A673 (cell line): ENCODE results near the gene MKS1. TPM values are rescaled to one million over a fixed set of nuclear protein-coding genes. Genes with fewer than 3 reads are reported as not detected.

ENCODE experiments used
- BruUV-seq: library from RNA; stranded (reverse); fragments of 400-500 nt; replicated peaks from 2 replicates; lab custom pipeline; 2021; lab: Mats Ljungman, UMichigan
- CTCF ChIA-PET: fragments of 300-600 bp; sonication (Branson Sonifier 250); formaldehyde crosslinking; loops from one replicate; lab custom pipeline; 2022; ENCODE audit warnings: antibody characterized with exemption; lab: Charles Lee
- POLR2A ChIA-PET: fragments of 300-600 bp; sonication (Branson Sonifier 250); formaldehyde crosslinking; loops from one replicate; lab custom pipeline; 2022; ENCODE audit warnings: antibody characterized with exemption; ENCODE audit not compliant: low non-redundant PET; lab: Charles Lee
- DNase-seq: peaks from one replicate; pipeline ENCODE4 v3.0.0-alpha.2; 2015; ENCODE audit warnings: low spot score
- H3K27ac ChIP-seq: fragments of 200-600 bp; sonication (generic); 2 replicates; pipeline ENCODE4 v1.5.1; 2016; ENCODE audit warnings: mixed run types, low read depth, mild to moderate bottlenecking, mixed read lengths, antibody characterized with exemption, low read length; ENCODE audit not compliant: poor library complexity, severe bottlenecking
- H3K27me3 ChIP-seq: fragments of 200-600 bp; sonication (generic); replicated peaks from 2 replicates; pipeline ENCODE4 v1.6.1; 2017; ENCODE audit warnings: mixed run types, low read depth, mild to moderate bottlenecking, mixed read lengths, antibody characterized with exemption, low read length; ENCODE audit not compliant: insufficient read depth, poor library complexity
- H3K36me3 ChIP-seq: fragments of 200-600 bp; sonication (generic); 2 replicates; pipeline ENCODE4 v1.6.1; 2016; ENCODE audit warnings: mixed run types, mild to moderate bottlenecking, mixed read lengths, antibody characterized with exemption, low read length; ENCODE audit not compliant: insufficient read depth, poor library complexity, severe bottlenecking
- H3K4me1 ChIP-seq: fragments of 200-600 bp; sonication (generic); 2 replicates; pipeline ENCODE4 v1.6.1; 2017; ENCODE audit warnings: mixed run types, mild to moderate bottlenecking, mixed read lengths, antibody characterized with exemption, low read length; ENCODE audit not compliant: insufficient read depth, poor library complexity, severe bottlenecking
- H3K4me3 ChIP-seq: fragments of 200-600 bp; sonication (generic); 2 replicates; pipeline ENCODE4 v1.5.1; 2016; ENCODE audit warnings: low read depth, mixed run types, mild to moderate bottlenecking, mixed read lengths, low read length; ENCODE audit not compliant: poor library complexity, severe bottlenecking
- H3K9me3 ChIP-seq: fragments of 200-600 bp; sonication (generic); 2 replicates; pipeline ENCODE4 v1.6.1; 2016; ENCODE audit warnings: mixed run types, low read depth, mild to moderate bottlenecking, mixed read lengths, antibody characterized with exemption, low read length; ENCODE audit not compliant: poor library complexity, severe bottlenecking
- EZH2 ChIP-seq: fragments of 200-600 bp; sonication (generic); IDR thresholded peaks from 2 replicates; pipeline ENCODE4 v1.6.1; 2017; ENCODE audit warnings: borderline replicate concordance, low read depth, mild to moderate bottlenecking, mixed read lengths, antibody characterized with exemption, low read length; ENCODE audit not compliant: poor library complexity, severe bottlenecking
- intact Hi-C: fragments of 100-400 bp; cut with micrococcal nuclease; formaldehyde crosslinking; loops from one replicate; pipeline ENCODE4 v1.10.0; 2022; ENCODE audit not compliant: unreplicated experiment
- total RNA-seq: library from RNA; stranded (reverse); gene quantifications from 2 replicates; pipeline ENCODE4 v1.2.3, GENCODE V29; 2021
- TF ChIP-seq, protein P1 (sequence below): fragments of 300-800, 200-600 bp; sonication (generic); conservative IDR thresholded peaks from 2 replicates; pipeline ENCODE4 v1.5.1; 2017; ENCODE audit warnings: low read depth, mild to moderate bottlenecking, antibody characterized with exemption, low read length, moderate library complexity, mixed read lengths

The MKS1 gene
- total RNA-seq, 1 experiment from 2014 or later = 28.1 TPM

DNA sequence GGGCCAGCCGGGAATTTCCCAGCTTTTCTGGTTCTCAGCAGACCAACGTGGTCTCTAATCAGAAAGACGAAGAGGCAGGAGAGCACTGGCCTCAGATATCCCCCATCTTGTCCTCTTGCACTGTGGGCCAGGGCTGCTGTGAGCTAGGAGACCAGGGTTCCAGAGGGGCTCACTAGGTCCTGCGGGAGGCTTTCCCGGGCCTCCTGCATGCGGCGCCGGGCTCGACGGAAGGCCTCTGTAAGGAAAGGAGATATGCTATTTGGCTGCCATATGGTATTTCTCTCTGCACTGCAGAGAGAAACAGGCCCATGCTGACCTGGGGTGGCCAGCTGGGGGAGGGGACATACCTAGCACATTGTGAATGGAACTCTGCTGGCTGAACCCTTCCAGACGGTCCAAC, 13.1 kb downstream of the MKS1 start:
- Histone ChIP-seq H3K27me3 (no peaks in the 10 kb centered on the region), H3K4me3 (no peak overlapping the region), H3K27ac (no peak overlapping the region), H3K36me3 (no peaks in the 10 kb centered on the region), H3K4me1 (no peaks in the 10 kb centered on the region), H3K9me3 (no peaks in the 10 kb centered on the region)
- BruUV-seq = no TSS peak
- ChIA-PET CTCF (interaction anchor here (0.6 kb wide), 1 partner anchor 256 kb away, joined by 9 read pairs; no protein-coding TSS in a partner anchor), POLR2A (no interaction called here)
- TF ChIP-seq, protein P1, sequence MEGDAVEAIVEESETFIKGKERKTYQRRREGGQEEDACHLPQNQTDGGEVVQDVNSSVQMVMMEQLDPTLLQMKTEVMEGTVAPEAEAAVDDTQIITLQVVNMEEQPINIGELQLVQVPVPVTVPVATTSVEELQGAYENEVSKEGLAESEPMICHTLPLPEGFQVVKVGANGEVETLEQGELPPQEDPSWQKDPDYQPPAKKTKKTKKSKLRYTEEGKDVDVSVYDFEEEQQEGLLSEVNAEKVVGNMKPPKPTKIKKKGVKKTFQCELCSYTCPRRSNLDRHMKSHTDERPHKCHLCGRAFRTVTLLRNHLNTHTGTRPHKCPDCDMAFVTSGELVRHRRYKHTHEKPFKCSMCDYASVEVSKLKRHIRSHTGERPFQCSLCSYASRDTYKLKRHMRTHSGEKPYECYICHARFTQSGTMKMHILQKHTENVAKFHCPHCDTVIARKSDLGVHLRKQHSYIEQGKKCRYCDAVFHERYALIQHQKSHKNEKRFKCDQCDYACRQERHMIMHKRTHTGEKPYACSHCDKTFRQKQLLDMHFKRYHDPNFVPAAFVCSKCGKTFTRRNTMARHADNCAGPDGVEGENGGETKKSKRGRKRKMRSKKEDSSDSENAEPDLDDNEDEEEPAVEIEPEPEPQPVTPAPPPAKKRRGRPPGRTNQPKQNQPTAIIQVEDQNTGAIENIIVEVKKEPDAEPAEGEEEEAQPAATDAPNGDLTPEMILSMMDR = no peak
- no peak for TF ChIP-seq EZH2
- intact Hi-C loops = no loop called here
- no peak for DNase-seq

DNA sequence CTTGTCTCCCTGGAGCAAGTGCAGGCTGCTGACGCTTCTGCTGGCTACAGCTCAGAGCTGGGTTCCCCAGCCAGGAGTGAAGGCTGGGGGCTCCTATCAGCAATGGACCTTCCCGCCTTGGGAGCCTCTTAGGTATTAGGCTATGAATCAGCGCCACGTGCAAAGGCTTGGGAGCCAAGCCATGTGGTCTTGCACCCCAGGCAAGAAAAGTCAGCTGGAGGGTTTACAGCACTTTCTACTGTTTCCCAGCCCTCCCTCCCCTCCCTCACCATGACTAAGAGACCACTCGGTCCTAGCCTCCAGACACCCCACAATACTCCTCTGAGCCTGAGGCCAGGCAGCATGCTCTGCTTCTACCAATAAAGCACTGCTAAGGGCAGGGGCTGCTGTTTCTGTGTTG, 14.3 kb downstream of the MKS1 start:
- DNase-seq = no peak
- Histone ChIP-seq H3K4me3 (no peak overlapping the region), H3K9me3 (no peaks in the 10 kb centered on the region), H3K27me3 (no peaks in the 10 kb centered on the region), H3K27ac (no peak overlapping the region), H3K36me3 (no peaks in the 10 kb centered on the region), H3K4me1 (no peaks in the 10 kb centered on the region)
- intact Hi-C loops = no loop called here
- no TSS peak for BruUV-seq
- CTCF ChIA-PET = no interaction called here
- POLR2A ChIA-PET = no interaction called here
- no peak for TF ChIP-seq EZH2
- TF ChIP-seq, protein P1 = no peak

DNA sequence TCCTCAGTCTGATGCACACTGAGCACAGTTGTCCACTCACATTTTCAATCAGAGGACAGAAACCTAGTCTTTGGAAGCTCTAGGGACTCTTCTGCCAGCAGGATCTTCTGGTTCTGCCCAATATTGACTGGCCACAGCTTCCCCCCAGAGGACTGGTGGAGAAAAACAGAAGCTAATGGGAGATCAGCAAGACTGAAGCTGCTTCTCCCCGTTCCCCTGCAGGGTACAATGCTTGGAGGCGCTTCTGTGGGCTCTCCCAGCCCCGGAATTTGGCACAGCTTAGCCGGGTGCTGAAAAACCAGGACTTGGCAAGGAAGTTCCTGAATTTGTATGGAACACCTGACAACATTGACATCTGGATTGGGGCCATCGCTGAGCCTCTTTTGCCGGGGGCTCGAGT, 16.2 kb downstream of the MKS1 start:
- no peaks in the 10 kb centered on the region for H3K36me3 ChIP-seq
- no peaks in the 10 kb centered on the region for H3K9me3 ChIP-seq
- H3K4me3 ChIP-seq = no peak overlapping the region
- H3K27ac ChIP-seq = no peak overlapping the region
- intact Hi-C loops = no loop called here
- H3K4me1 ChIP-seq = no peaks in the 10 kb centered on the region
- TF ChIP-seq, protein P1 = no peak
- no peak for TF ChIP-seq EZH2
- ChIA-PET POLR2A (no interaction called here), CTCF (no interaction called here)
- DNase-seq = no peak
- BruUV-seq = no TSS peak
- peaks cover 4% of the 10 kb centered on the region for H3K27me3 ChIP-seq
